IMR-90 (cell line): ENCODE measurements around the gene TEC. TPM values are rescaled to one million over a fixed set of nuclear protein-coding genes. Genes with fewer than 3 reads are reported as not detected.

Experiments
- ATAC-seq: fragments of 200-7000 bp; cut with Tn5 transposase; 2 replicates; pipeline ENCODE4 v1.9.1; 2020; ENCODE audit warnings: low read depth, mild to moderate bottlenecking, moderate library complexity
- BruUV-seq: library from RNA; stranded (reverse); fragments of 400-500 nt; replicated peaks from 2 replicates; lab custom pipeline; 2021; lab: Mats Ljungman, UMichigan
- CTCF ChIA-PET: fragments of 300-600 bp; formaldehyde crosslinking; extraction: SDS; loops from one replicate; lab custom pipeline; 2021; ENCODE audit warnings: antibody characterized with exemption; lab: Yijun Ruan, JAX
- POLR2A ChIA-PET: fragments of 300-600 bp; sonication (Branson Sonifier 250); formaldehyde crosslinking; loops from one replicate; lab custom pipeline; 2022; ENCODE audit warnings: antibody characterized with exemption; ENCODE audit not compliant: unreplicated experiment; lab: Charles Lee
- DNase-seq: peaks from one replicate; pipeline ENCODE4 v3.0.0; 2013
- H2AFZ ChIP-seq: replicated peaks from 2 replicates; pipeline ENCODE3; 2013; ENCODE audit warnings: low read length, mild to moderate bottlenecking; ENCODE audit not compliant: poor library complexity
- H2AK5ac ChIP-seq: 2 replicates; pipeline ENCODE4 v1.6.1; 2013; ENCODE audit warnings: low read depth, low read length, inconsistent platforms
- H2AK9ac ChIP-seq: replicated peaks from 2 replicates; pipeline ENCODE3; 2013; ENCODE audit warnings: mild to moderate bottlenecking, low read depth, low read length, moderate library complexity; ENCODE audit not compliant: poor library complexity
- H2BK120ac ChIP-seq: 2 replicates; pipeline ENCODE4 v1.6.1; 2013; ENCODE audit warnings: low read depth, low read length, inconsistent platforms
- H2BK15ac ChIP-seq: 3 replicates; pipeline ENCODE4 v1.6.1; 2013; ENCODE audit warnings: low read depth, low read length, inconsistent platforms
- H2BK20ac ChIP-seq: 2 replicates; pipeline ENCODE4 v1.6.1; 2013; ENCODE audit warnings: low read depth, mild to moderate bottlenecking, inconsistent platforms, low read length, moderate library complexity
- H2BK5ac ChIP-seq: 2 replicates; pipeline ENCODE4 v1.6.1; 2013; ENCODE audit warnings: mild to moderate bottlenecking, low read depth, low read length, inconsistent platforms; ENCODE audit not compliant: poor library complexity, severe bottlenecking
- H3K14ac ChIP-seq: replicated peaks from 2 replicates; pipeline ENCODE4 v1.6.1; 2013; ENCODE audit warnings: low read depth, low read length, inconsistent platforms
- H3K18ac ChIP-seq: 2 replicates; pipeline ENCODE4 v1.6.1; 2013; ENCODE audit warnings: low read depth, low read length, control low read depth
- H3K23ac ChIP-seq: 2 replicates; pipeline ENCODE4 v1.6.1; 2013; ENCODE audit warnings: low read depth, low read length, inconsistent platforms
- H3K27ac ChIP-seq: 2 replicates; pipeline ENCODE4 v1.5.1; 2013; ENCODE audit warnings: mild to moderate bottlenecking, control low read depth, low read length; ENCODE audit not compliant: insufficient read depth
- H3K27me3 ChIP-seq: 2 replicates; pipeline ENCODE4 v1.6.1; 2013; ENCODE audit warnings: low read length; ENCODE audit not compliant: control insufficient read depth, insufficient read depth
- H3K36me3 ChIP-seq: 2 replicates; pipeline ENCODE4 v1.6.1; 2013; ENCODE audit warnings: low read length, mixed read lengths; ENCODE audit not compliant: control insufficient read depth, insufficient read depth
- H3K4ac ChIP-seq: 2 replicates; pipeline ENCODE4 v1.6.1; 2013; ENCODE audit warnings: low read depth, low read length, inconsistent platforms
- H3K4me1 ChIP-seq: 2 replicates; pipeline ENCODE4 v1.6.1; 2013; ENCODE audit warnings: low read length, mixed read lengths; ENCODE audit not compliant: control insufficient read depth, insufficient read depth
- H3K4me2 ChIP-seq: 2 replicates; pipeline ENCODE4 v1.6.1; 2013; ENCODE audit warnings: low read depth, mild to moderate bottlenecking, control low read depth, low read length, moderate library complexity
- H3K4me3 ChIP-seq: 2 replicates; pipeline ENCODE4 v1.5.1; 2013; ENCODE audit warnings: low read depth, mild to moderate bottlenecking, control low read depth, low read length, moderate library complexity; ENCODE audit not compliant: insufficient read depth
- H3K56ac ChIP-seq: 2 replicates; pipeline ENCODE4 v1.6.1; 2013; ENCODE audit warnings: low read length, inconsistent platforms; ENCODE audit not compliant: insufficient read depth; ENCODE audit errors: extremely low read depth
- H3K79me1 ChIP-seq, 2 experiments: 2 replicates each; pipeline ENCODE4 v1.6.1; 2013; ENCODE audit warnings: low read length in 2 of 2, inconsistent platforms in 1 of 2, low read depth in 1 of 2
- H3K9ac ChIP-seq: 2 replicates; pipeline ENCODE4 v1.6.1; 2013; ENCODE audit warnings: low read depth, low read length, control low read depth
- H3K9me1 ChIP-seq: 2 replicates; pipeline ENCODE4 v1.6.1; 2013; ENCODE audit warnings: low read length, inconsistent platforms; ENCODE audit not compliant: insufficient read depth
- H3K9me3 ChIP-seq: 2 replicates; pipeline ENCODE4 v1.6.1; 2013; ENCODE audit warnings: low read length; ENCODE audit not compliant: control insufficient read depth, insufficient read depth
- H4K20me1 ChIP-seq: 2 replicates; pipeline ENCODE4 v1.6.1; 2013; ENCODE audit warnings: low read length, inconsistent platforms; ENCODE audit not compliant: insufficient read depth
- H4K5ac ChIP-seq: 2 replicates; pipeline ENCODE4 v1.6.1; 2013; ENCODE audit warnings: mild to moderate bottlenecking, low read depth, low read length, control low read depth
- H4K8ac ChIP-seq, 2 experiments: 2 replicates each; pipeline ENCODE4 v1.6.1; 2013; ENCODE audit warnings: low read depth in 2 of 2, low read length in 2 of 2, control low read depth in 1 of 2, inconsistent platforms in 1 of 2
- H4K91ac ChIP-seq: 2 replicates; pipeline ENCODE4 v1.6.1; 2013; ENCODE audit warnings: low read depth, low read length, inconsistent platforms; ENCODE audit not compliant: insufficient read depth
- BHLHE40 ChIP-seq: fragments of 150-350 bp; IDR thresholded peaks from 2 replicates; pipeline ENCODE4 v1.6.1; 2016; ENCODE audit warnings: mild to moderate bottlenecking, low read depth, low read length
- CEBPB ChIP-seq: IDR thresholded peaks from 2 replicates; pipeline ENCODE4 v1.6.1; 2012; ENCODE audit warnings: low read depth, low read length, improper control_type of control experiment
- CHD1 ChIP-seq: IDR thresholded peaks from 2 replicates; pipeline ENCODE4 v1.6.1; 2012; ENCODE audit warnings: low read depth, low read length, improper control_type of control experiment
- CTCF ChIP-seq: conservative IDR thresholded peaks from 2 replicates; pipeline ENCODE4 v1.5.1; 2012; ENCODE audit warnings: mild to moderate bottlenecking, low read depth, low read length, improper control_type of control experiment
- ELK1 ChIP-seq: fragments of 150-350 bp; IDR thresholded peaks from 2 replicates; pipeline ENCODE4 v1.6.1; 2016; ENCODE audit warnings: low read depth, mild to moderate bottlenecking, low read length, moderate library complexity, borderline replicate concordance
- FOS ChIP-seq: fragments of 150-350 bp; IDR thresholded peaks from 2 replicates; pipeline ENCODE4 v1.6.1; 2016; ENCODE audit warnings: low read depth, low read length
- MAFK ChIP-seq: IDR thresholded peaks from 2 replicates; pipeline ENCODE4 v1.6.1; 2012; ENCODE audit warnings: low read depth, low read length, improper control_type of control experiment
- MAZ ChIP-seq: IDR thresholded peaks from 2 replicates; pipeline ENCODE4 v1.6.1; 2012; ENCODE audit warnings: low read depth, mild to moderate bottlenecking, low read length, improper control_type of control experiment, moderate library complexity, borderline replicate concordance
- MXI1 ChIP-seq: IDR thresholded peaks from 2 replicates; pipeline ENCODE4 v1.6.1; 2012; ENCODE audit warnings: low read depth, mild to moderate bottlenecking, low read length, moderate library complexity, borderline replicate concordance
- NFE2L2 ChIP-seq: fragments of 150-350 bp; IDR thresholded peaks from 2 replicates; pipeline ENCODE4 v1.6.1; 2016; ENCODE audit warnings: low read depth, mild to moderate bottlenecking, low read length
- POLR2A ChIP-seq: IDR thresholded peaks from 2 replicates; pipeline ENCODE4 v1.6.1; 2012; ENCODE audit warnings: mild to moderate bottlenecking, low read depth, low read length
- RAD21 ChIP-seq: IDR thresholded peaks from 2 replicates; pipeline ENCODE4 v1.6.1; 2012; ENCODE audit warnings: low read length, improper control_type of control experiment
- RCOR1 ChIP-seq: IDR thresholded peaks from 2 replicates; pipeline ENCODE4 v1.6.1; 2012; ENCODE audit warnings: mild to moderate bottlenecking, low read length, improper control_type of control experiment; ENCODE audit not compliant: insufficient replicate concordance
- RFX5 ChIP-seq: IDR thresholded peaks from 2 replicates; pipeline ENCODE4 v1.8.0; 2012; ENCODE audit warnings: low read depth, mild to moderate bottlenecking, low read length, moderate library complexity
- SMC3 ChIP-seq: fragments of 150-350 bp; IDR thresholded peaks from 2 replicates; pipeline ENCODE4 v1.6.1; 2016; ENCODE audit warnings: low read depth, mild to moderate bottlenecking, antibody characterized with exemption, low read length, moderate library complexity
- USF2 ChIP-seq: fragments of 150-350 bp; IDR thresholded peaks from 2 replicates; pipeline ENCODE4 v1.6.1; 2017; ENCODE audit warnings: mild to moderate bottlenecking, antibody characterized with exemption, low read length, low read depth
- WGBS, 2 experiments: methylation state at CpG; one replicate each; pipeline versions ENCODE4 v1.1.5 to v1.1.7; 2013; ENCODE audit warnings: missing lambda C conversion rate in 2 of 2; ENCODE audit not compliant: insufficient read length in 1 of 2; ENCODE audit errors: extremely low coverage in 2 of 2; 5-methylcytosine and 5-hydroxymethylcytosine counted together
- dilution Hi-C: fragments of 300-500 bp; cut with HindIII; formaldehyde crosslinking; loops from one replicate; pipeline ENCODE4 v1.14.3; 2018; ENCODE audit warnings: low sequenced_read_pairs; ENCODE audit not compliant: unreplicated experiment
- in situ Hi-C: fragments of 300-500 bp; cut with MboI; formaldehyde crosslinking; loops from 3 replicates; pipeline ENCODE4 v1.14.3; 2019; ENCODE audit warnings: low sequenced_read_pairs, inconsistent platforms, mixed read lengths
- intact Hi-C: fragments of 100-400 bp; cut with micrococcal nuclease; formaldehyde crosslinking; loops from 2 replicates; pipeline ENCODE4 v1.10.0; 2022
- polyA plus RNA-seq, 3 experiments: library from polyadenylated mRNA; depleted of rRNA; stranded (reverse); fragments of >200 nt; gene quantifications; 2 replicates each; pipeline ENCODE4 v1.2.3, GENCODE V29; 2012; ENCODE audit warnings: low replicate concordance in 1 of 3
- total RNA-seq: library from RNA; depleted of rRNA; stranded (reverse); fragments of >200 nt; gene quantifications from 2 replicates; pipeline ENCODE4 v1.2.3, GENCODE V29; 2012

TEC gene
- total and polyA plus RNA-seq, 2 of the 4 experiments (the other 2 are of a cell fraction) = 0.39 to 0.54 TPM

GRCh38 chr4:48169636-48170035 lies 100.0 kb downstream of the TEC start:
- Histone ChIP-seq H3K4ac (no peak overlapping the region), H2BK15ac (no peak overlapping the region), H3K9ac (no peak overlapping the region), H3K18ac (no peak overlapping the region), H2BK20ac (no peak overlapping the region), H3K79me1 (no peaks in the 10 kb centered on the region), H3K4me3 (no peak overlapping the region), H3K36me3 (no peaks in the 10 kb centered on the region), H3K9me3 (no peaks in the 10 kb centered on the region), H2BK5ac (no peak overlapping the region), H3K9me1 (peaks cover 4% of the 10 kb centered on the region; the same call in 1 of the 2 replicates), H2AK9ac (no peak overlapping the region), H3K27ac (no peak overlapping the region), H3K56ac (no peak overlapping the region), H2AK5ac (no peak overlapping the region), H3K14ac (no peak overlapping the region), H4K8ac (no peak overlapping the region), H4K91ac (no peak overlapping the region), H3K4me1 (peaks cover 10% of the 10 kb centered on the region), H2AFZ (no peak overlapping the region), H3K27me3 (no peaks in the 10 kb centered on the region), H3K4me2 (no peak overlapping the region), H3K23ac (no peak overlapping the region), H4K5ac (no peak overlapping the region), H4K20me1 (no peaks in the 10 kb centered on the region), H2BK120ac (no peak overlapping the region)
- TF ChIP-seq CEBPB = no peak
- no peak for TF ChIP-seq CHD1
- no peak for TF ChIP-seq MXI1
- TF ChIP-seq MAZ = no peak
- no peak for TF ChIP-seq SMC3
- no peak for TF ChIP-seq RCOR1
- TF ChIP-seq RAD21 = no peak
- TF ChIP-seq RFX5 = no peak
- no peak for TF ChIP-seq POLR2A
- TF ChIP-seq CTCF = no peak
- no peak for TF ChIP-seq BHLHE40
- no peak for TF ChIP-seq USF2
- no peak for TF ChIP-seq FOS
- TF ChIP-seq ELK1 = no peak
- no peak for TF ChIP-seq NFE2L2
- TF ChIP-seq MAFK = no peak
- in situ Hi-C loops (no loop called here), dilution Hi-C loops (no loop called here), intact Hi-C loops (no loop called here)
- ChIA-PET POLR2A (no interaction called here), CTCF (no interaction called here)
- ATAC-seq (no peak), DNase-seq (no peak)
- no TSS peak for BruUV-seq
- no CpG with 5 or more reads among the region's 1 CpG for WGBS, 2 experiments
